Right lung (tissue), 5 donors: ENCODE results near the gene SIK3. TPM values are rescaled to one million over a fixed set of nuclear protein-coding genes. Genes with fewer than 3 reads are reported as not detected.
"Not testable (repeated sequence)": the region's sequence is repeated elsewhere in the genome, so short reads cannot be mapped to it uniquely, and the experiment has no call there.

ENCODE experiments used
- DNase-seq, 2 donors: peaks; one replicate each; pipeline ENCODE4 v3.0.0-alpha.2; 2013
- polyA plus RNA-seq, 5 donors: library from polyadenylated mRNA; unstranded; fragments of 120-200 nt; gene quantifications; one replicate each; pipeline versions ENCODE4 v1.2.1 to v1.2.3, GENCODE V29; 2013; ENCODE audit warnings: inconsistent platforms in 1 of 5, low replicate concordance in 1 of 5; ENCODE audit not compliant: insufficient read length in 5 of 5, insufficient read depth in 1 of 5

SIK3 gene
- polyA plus RNA-seq, 5 donors: 25.9 to 41.9 (median 29.5) TPM

DNA sequence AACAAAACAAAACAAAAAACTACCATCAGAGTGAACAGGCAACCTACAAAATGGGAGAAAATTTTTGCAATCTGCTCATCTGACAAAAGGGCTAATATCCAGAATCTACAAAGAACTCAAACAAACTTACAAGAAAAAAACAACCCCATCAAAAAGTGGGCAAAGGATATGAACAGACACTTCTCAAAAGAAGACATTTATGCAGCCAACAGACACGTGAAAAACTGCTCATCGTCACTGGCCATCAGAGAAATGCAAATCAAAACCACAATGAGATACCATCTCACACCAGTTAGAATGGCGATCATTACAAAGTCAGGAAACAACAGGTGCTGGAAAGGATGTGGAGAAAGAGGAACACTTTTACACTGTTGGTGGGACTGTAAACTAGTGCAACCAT is 14.3 kb upstream of the SIK3 start:
- not testable (repeated sequence) for DNase-seq

DNA sequence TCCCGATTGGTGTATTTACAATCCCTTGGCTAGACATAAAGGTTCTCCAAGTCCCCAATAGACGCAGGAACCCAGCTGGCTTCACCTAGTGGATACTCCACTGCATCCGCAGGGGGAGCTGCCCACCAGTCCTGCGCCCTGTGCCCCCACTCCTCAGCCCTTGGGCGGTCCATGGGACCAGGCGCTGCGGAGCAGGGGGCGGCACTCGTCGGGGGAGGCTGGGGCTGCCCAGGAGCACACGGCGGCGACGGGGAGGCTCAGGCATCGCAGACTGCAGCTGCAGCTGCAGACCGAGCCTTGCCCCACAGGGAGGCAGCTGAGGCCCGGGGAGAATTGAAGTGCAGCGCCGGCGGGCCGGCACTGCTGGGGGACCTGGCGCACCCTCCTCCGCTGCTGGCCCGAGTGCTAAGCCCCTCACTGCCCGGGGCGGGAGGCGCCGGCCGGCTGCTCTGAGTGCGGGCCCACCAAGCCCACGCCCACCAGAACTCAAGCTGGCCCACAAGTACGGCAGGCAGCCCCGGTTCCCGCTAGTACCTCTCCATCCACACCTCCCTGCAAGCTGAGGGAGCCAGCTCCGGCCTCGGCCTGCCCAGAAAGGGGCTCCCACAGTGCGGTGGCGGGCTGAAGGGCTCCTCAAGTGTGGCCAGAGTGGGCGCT is 12.2 kb upstream of the SIK3 start:
- DNase-seq: no peak

DNA sequence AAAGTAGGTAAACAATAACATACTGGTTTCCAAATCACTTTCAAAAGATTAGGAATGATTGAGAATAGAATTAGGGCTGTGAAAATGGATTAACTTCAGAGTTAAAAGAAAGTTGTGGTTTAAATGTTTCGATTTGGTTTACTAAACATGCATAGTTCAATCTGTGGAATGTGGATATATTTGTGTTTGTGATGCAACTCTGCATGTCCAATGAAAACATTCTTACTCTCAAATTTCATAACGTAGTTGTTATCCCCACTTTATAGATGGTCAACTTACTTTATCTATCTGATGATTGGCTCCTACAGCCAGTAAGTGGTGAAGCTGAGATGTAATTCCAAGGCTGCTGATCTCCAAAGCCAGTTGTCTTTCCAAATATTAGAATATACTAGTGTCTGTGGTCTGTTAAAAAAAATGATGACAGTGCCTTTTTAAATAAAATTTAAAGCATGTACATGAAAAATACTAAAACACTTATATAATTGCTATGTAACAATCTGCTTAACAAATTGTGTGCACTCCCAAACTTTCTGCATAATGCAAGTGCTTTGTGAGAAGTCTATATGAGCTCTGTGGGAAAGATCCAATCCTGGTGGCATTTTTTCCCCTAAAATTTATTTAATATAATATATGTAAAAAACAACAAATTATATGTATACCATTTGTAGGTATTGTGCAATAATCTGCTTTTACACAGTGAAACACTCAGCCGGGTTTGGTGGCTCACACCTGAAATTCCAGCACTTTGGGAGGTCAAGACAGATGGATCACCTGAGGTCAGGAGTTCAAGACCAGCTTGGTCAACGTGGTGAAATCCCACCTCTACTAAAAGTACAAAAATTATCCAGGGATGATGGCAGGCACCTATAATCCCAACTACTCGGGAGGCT is 9.7 kb upstream of the SIK3 start:
- no peak for DNase-seq

DNA sequence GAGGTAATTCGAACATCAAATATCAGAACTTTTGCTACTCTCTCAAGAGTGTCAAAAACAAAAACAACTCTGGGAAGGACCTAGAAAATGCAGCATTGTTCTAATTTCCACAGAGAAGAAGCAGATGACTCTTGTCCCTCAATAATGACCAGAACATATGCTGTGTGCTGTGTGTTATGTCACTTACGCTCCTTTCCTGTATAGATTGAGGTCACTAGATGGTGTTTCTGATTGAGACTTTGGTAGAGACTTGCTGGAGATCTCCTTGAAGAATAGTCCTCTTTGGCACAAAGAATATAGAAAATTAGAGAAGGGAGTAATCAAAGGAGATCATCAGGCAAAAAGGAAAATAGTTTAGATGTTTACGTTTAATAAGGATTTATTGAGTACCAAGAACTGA is 2.3 kb upstream of the SIK3 start:
- no peak for DNase-seq

GRCh38 chr11:117099696-117100095 is 1.5 kb upstream of the SIK3 start:
- peak in 1 of 2 donors; percentile 16 for DNase-seq

DNA sequence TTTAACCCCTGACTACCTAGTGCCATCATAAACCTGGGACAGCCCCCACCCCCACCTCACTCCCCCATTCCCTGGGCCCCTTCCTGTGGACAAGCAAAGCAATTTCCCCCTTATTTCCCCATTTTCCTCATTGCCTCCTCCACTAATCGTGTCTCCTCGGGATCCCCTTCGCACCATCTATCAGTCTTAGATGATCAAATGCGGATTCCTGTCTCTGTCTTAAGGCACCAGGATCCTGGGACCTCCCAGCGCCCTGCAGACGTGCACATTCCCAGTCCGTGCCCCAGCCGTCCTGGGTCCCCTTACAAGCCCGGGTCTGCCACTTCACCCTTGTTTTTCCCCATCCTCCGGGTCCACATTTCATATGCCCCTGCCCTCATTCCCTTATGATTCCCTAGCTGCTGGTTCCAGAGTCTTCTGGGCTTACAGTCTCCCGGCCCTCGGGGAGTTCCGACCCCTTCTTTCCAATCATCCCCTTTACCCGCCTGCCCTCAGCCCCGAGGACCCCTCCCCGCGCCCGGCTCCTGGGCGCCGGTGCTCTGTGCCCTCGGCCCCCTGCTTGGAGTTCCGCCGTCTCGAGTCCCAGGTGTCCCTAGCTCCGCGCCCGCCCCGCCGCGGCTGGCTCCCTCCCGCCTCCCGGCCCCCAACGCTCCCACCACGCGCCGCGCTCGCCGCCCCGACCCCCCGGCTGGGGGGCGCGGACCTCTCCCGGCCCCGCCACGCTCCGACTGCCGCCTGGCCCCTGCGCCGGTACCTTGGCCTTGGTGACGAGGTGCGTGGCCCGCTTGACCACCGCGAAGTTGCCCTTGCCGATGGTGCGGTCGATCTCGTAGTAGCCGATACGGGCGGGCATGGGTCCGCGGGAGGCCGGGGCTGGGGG is 599 bp downstream of the SIK3 start:
- DNase-seq: peak in 1 of 2 donors; percentile 38

- no peak for DNase-seq
Measured at GRCh38 chr11:117097014-117097388, 1.2 kb downstream of the SIK3 start.

DNA sequence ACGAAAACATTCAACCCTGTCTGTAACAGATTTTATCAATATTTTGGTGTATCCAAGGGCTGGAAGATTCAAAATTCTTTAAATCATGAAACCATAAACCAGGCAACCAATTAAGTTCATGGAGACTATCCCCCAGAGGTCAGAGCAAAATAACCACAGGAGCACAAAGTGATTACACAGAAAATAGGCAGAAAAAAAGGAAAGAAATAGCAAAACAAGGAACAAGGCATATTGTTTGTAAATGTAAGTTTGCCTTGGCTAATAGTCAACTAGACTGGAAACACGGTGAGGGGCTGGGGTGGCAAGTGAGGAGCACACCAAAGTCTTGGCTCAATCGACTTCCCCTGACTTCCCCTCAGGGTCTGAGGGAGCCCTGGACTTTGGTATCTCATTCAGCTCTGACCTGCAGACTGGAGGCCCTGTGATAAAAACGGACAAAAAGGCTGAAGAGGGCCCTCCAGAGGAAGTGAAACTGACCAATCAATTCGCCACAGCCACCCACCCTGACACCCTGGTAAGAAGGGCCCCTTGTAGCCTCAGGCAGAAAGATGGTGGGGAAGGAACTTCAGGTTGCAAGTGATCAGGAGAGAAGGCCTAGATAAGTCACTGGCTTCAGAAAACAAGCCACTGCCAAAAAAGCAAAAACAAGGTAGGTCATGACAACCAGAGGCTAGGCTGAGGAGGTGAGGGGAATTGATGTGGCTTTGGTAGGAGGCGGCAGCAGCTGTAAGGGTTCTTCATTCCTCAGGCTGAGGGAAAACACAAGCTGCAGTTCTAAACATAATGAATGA is 1.8 kb downstream of the SIK3 start:
- DNase-seq: no peak

- peak; percentile 74 to 81 for DNase-seq
Measured at GRCh38 chr11:117095284-117096161, 2.7 kb downstream of the SIK3 start.

DNA sequence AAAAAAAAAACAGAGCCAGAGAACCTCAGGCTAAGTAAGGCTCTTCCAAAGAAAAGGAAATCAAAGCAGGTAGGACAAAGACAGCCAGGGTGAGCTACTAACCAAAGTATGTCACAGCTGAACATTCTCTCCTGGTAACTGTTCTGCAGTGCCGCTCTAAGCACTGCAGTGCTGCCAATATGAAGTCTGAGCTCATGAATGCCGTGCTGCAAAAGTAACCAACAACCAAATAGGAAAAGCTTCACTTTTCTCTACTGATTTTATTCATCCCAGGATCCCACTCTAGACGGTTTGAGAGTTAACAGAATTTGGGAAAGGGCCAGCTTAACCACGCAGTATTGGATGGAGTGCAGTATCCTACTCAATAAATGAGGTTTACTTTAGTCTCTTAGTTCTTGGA is 3.5 kb downstream of the SIK3 start:
- DNase-seq: peak in 1 of 2 donors; percentile 18

- no peak for DNase-seq
Measured at GRCh38 chr11:117092951-117093590, 5.2 kb downstream of the SIK3 start.

GRCh38 chr11:117091753-117092477 is 6.3 kb downstream of the SIK3 start:
- no peak for DNase-seq

- DNase-seq: no peak
Measured at GRCh38 chr11:117090111-117090706, 8.0 kb downstream of the SIK3 start.

DNA sequence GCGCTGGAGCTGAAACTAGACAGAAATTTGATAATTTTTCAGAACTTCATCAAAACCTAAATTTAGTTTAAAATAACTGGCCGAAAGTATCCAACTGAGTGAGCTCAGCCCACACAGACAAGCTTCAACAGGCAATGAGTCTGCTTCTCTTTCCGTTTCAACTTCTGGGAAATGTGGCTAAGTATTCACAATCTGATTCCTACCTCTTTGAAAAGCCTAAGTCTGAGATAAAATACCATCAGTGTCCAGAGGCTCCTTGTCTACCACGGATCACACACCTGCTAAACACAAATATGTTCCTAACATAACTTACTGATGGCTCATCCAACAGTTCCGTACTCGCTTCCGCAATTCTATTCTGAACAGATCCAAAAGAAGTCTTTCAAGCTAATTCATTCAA is 8.5 kb downstream of the SIK3 start:
- DNase-seq: no peak

- no peak for DNase-seq
Measured at GRCh38 chr11:117087446-117087845, 10.8 kb downstream of the SIK3 start.

- no peak for DNase-seq
Measured at GRCh38 chr11:117084992-117085391, 13.2 kb downstream of the SIK3 start.

DNA sequence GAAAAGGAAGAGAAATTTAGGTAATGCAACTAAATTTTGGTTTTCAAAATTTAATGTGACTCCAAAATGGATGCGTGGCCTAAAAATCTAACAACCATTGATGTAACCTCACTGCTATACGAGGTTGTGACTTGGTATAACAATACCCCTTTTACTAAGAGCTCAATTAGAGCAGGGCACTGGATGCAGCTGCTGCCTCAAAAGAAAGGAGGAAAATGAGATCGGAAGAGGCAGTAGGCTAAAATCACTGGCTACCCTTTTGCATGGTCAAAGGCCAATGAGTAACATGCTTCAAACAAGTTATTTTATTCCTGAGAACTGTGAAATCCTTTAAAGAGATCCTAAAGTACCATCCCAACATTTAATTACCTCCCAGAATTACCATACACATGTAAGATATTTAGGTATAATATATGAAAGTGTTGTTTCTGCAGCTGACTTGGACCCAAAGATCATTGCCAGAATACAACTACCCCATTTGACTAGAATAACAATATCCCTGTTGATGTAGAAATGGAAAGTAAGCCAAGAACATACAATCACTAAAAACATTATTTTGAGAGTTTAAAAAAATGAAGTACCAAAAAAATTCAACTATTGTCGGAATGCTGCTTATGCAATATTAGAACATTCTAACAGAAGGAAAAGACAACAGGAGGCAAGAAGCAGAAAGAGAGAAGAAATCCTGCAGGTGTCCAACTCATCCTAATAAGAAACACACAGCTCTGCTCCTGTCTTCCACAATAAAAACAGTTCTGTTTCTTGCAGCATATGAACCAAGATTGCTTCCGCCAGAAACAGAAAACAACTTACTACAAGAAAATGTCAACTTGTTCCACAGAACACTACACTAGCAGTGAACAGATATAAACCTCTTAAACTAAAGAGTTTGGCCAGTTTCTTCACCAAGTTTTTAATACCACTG is 15.0 kb downstream of the SIK3 start:
- DNase-seq: no peak

DNA sequence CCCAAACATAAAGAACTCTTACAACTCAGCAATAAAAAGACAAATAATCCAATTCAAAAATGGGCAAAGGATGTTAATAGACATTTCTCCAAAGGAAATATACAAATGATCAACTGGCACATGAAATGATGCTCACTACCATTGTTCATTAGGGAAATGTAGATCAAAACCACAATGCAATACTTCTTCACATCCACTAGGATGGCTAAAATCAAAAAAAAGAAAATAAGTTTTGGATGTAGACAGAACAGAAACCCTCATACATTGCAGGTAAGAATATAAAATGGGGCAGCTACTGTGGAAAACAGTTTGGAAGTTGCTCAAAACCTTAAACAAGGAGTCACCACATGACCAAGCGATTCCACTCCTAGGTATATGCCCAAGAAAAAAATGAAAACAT is 16.3 kb downstream of the SIK3 start:
- no peak for DNase-seq
